ENCODE results near the gene CX3CR1.

- no peak for TF ChIP-seq CTCF (conservative IDR thresholded peaks at IDR 0.05; ENCODE audit: low read depth, low read length)
- no peak for TF ChIP-seq RFX5 (IDR thresholded peaks at IDR 0.05; ENCODE audit: low read depth, low read length)
- no peak for TF ChIP-seq CEBPB (IDR thresholded peaks at IDR 0.05; ENCODE audit: low read depth, low read length)
- TF ChIP-seq POLR2A (IDR thresholded peaks at IDR 0.05; ENCODE audit: low read depth, low read length): no peak
- no peak for TF ChIP-seq MXI1 (IDR thresholded peaks at IDR 0.05; ENCODE audit: borderline replicate concordance, low read depth, low read length)
- no peak for TF ChIP-seq FOS (IDR thresholded peaks at IDR 0.05; ENCODE audit: low read depth, low read length)
Measured at GRCh38 chr3:39315420-39315819, 35.6 kb upstream of the CX3CR1 start.
